Gastroesophageal sphincter (tissue), 4 donors: Measurements from ENCODE around the gene ZBTB7C. TPM values are rescaled to one million over a fixed set of nuclear protein-coding genes. Genes with fewer than 3 reads are reported as not detected.

Experiments used
- ATAC-seq: fragments of 150-250 bp; one replicate; pipeline ENCODE4 v1.9.1; 2016; ENCODE audit warnings: mild to moderate bottlenecking, moderate library complexity
- H3K27ac ChIP-seq, 4 donors: fragments of 200-600 bp; sonication (generic) in 3 of 4; 1 replicate in 3 of 4; 2 replicates in 1 of 4; pipeline ENCODE4 v1.5.1; 2016 to 2019
- H3K27me3 ChIP-seq: fragments of 200-600 bp; sonication (generic); one replicate; pipeline ENCODE4 v1.5.1; 2019
- H3K36me3 ChIP-seq, 2 donors: fragments of 200-600 bp; sonication (generic); one replicate each; pipeline ENCODE4 v1.5.1; 2019; ENCODE audit warnings: control low read depth in 1 of 2
- H3K4me1 ChIP-seq, 3 donors: fragments of 200-600 bp; sonication (generic); 1 replicate in 2 of 3; 2 replicates in 1 of 3; pipeline ENCODE4 v1.5.1; 2016 to 2019; ENCODE audit warnings: control low read depth in 2 of 3
- H3K4me3 ChIP-seq, 2 donors: fragments of 200-600 bp; sonication (generic); one replicate each; pipeline ENCODE4 v1.5.1; 2019; ENCODE audit warnings: mild to moderate bottlenecking in 1 of 2, moderate library complexity in 1 of 2
- H3K9me3 ChIP-seq, 3 donors: fragments of 200-600 bp; sonication (generic); one replicate each; pipeline ENCODE4 v1.5.1; 2017 to 2019; ENCODE audit warnings: control low read depth in 2 of 3
- EP300 ChIP-seq: sonication (generic); formaldehyde crosslinking; IDR thresholded peaks from one replicate; pipeline ENCODE4 v1.6.1; 2017; ENCODE audit warnings: antibody characterized with exemption, mild to moderate bottlenecking
- POLR2A ChIP-seq, 2 donors: fragments of 450-650 bp; IDR thresholded peaks; one replicate each; pipeline ENCODE4 v1.6.1; 2017; ENCODE audit warnings: antibody characterized with exemption in 2 of 2, mild to moderate bottlenecking in 2 of 2, moderate library complexity in 1 of 2
- POLR2AphosphoS5 ChIP-seq: sonication (generic); formaldehyde crosslinking; IDR thresholded peaks from one replicate; pipeline ENCODE4 v1.6.1; 2017; ENCODE audit warnings: antibody characterized with exemption
- WGBS, 2 donors: methylation state at CpG; one replicate each; pipeline ENCODE4 v1.1.5; 2018; ENCODE audit warnings: low coverage in 1 of 2; 5-methylcytosine and 5-hydroxymethylcytosine counted together
- total RNA-seq, 4 donors: library from RNA; depleted of rRNA; stranded (reverse); fragments of >200 nt; gene quantifications; one replicate each; pipeline ENCODE4 v1.1.0, GENCODE V29; 2016
- TF ChIP-seq, protein P1 (sequence below), 4 experiments: fragments of 200-600 bp in 2 of 4; fragments of 450-650 bp in 2 of 4; sonication (generic) in 1 of 4; IDR thresholded peaks; one replicate each; pipeline ENCODE4 v1.5.1; 2017 to 2019; ENCODE audit warnings: antibody characterized with exemption in 4 of 4, mild to moderate bottlenecking in 2 of 4, moderate library complexity in 2 of 4

ZBTB7C gene
- total RNA-seq, 4 donors from 2014 or later: 7.8 to 15.4 (median 11.8) TPM

DNA sequence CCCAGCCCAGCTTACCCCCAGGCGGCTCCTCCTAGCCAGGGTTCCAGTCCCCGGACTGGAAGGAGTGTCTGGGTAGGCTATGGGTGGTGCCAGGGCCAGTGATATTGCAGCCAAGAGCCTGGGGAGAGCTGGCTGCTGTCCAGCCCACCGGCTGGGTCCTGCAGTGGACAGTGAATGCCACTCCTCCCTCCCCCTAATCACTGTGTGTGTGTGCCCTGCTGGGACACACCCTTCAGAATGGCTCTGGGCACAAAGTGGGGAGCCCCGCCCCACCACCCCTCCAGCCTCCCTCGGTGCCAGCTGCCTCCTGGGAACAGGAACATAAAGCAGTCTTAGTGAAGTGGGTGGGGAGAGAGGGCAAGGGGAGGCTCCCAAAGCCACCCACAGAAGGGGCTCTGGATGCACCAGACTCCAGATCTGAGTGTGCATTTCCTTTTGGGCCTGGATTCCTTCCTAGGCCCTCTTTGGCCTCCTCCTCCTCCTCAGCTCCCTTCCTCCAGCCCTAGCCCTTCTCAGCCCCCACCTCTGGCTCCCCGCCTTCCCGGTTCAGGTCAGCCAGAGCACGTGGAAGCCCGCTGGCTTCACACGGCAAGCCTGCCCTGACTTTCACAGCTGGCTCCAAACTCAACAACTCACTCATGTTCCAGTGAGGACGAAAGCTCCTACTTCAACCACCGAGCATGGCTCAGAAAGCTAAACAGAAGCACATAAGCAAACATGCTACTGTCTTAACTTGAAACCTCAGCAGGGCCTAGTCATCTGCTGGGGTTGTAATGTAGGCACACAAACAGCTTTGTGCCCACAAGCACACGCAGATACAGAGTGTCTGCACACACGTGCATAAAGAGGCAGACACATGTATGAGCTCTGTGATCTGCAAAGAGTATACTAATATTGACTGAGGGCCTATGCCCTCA, 269.5 kb downstream of the ZBTB7C start:
- H3K4me1 ChIP-seq: peaks cover 0 to 42% (median 16%) of the 10 kb centered on the region in 3 donors
- peaks cover 19% of the 10 kb centered on the region for H3K27me3 ChIP-seq
- no peaks in the 10 kb centered on the region for H3K9me3 ChIP-seq
- no peak overlapping the region for H3K27ac ChIP-seq
- TF ChIP-seq POLR2AphosphoS5 (no peak), EP300 (no peak), POLR2A (IDR thresholded peaks at IDR 0.05) (no peak)
- TF ChIP-seq, protein P1, sequence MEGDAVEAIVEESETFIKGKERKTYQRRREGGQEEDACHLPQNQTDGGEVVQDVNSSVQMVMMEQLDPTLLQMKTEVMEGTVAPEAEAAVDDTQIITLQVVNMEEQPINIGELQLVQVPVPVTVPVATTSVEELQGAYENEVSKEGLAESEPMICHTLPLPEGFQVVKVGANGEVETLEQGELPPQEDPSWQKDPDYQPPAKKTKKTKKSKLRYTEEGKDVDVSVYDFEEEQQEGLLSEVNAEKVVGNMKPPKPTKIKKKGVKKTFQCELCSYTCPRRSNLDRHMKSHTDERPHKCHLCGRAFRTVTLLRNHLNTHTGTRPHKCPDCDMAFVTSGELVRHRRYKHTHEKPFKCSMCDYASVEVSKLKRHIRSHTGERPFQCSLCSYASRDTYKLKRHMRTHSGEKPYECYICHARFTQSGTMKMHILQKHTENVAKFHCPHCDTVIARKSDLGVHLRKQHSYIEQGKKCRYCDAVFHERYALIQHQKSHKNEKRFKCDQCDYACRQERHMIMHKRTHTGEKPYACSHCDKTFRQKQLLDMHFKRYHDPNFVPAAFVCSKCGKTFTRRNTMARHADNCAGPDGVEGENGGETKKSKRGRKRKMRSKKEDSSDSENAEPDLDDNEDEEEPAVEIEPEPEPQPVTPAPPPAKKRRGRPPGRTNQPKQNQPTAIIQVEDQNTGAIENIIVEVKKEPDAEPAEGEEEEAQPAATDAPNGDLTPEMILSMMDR (IDR thresholded peaks at IDR 0.05): no peak
- ATAC-seq: no peak
- H3K4me3 ChIP-seq: no peak overlapping the region
- 100% methylated on average over 1 of the region's 14 CpGs; no CpG with 5 or more reads in 1 of the 2 donors for WGBS, 2 donors
- H3K36me3 ChIP-seq: no peaks in the 10 kb centered on the region

DNA sequence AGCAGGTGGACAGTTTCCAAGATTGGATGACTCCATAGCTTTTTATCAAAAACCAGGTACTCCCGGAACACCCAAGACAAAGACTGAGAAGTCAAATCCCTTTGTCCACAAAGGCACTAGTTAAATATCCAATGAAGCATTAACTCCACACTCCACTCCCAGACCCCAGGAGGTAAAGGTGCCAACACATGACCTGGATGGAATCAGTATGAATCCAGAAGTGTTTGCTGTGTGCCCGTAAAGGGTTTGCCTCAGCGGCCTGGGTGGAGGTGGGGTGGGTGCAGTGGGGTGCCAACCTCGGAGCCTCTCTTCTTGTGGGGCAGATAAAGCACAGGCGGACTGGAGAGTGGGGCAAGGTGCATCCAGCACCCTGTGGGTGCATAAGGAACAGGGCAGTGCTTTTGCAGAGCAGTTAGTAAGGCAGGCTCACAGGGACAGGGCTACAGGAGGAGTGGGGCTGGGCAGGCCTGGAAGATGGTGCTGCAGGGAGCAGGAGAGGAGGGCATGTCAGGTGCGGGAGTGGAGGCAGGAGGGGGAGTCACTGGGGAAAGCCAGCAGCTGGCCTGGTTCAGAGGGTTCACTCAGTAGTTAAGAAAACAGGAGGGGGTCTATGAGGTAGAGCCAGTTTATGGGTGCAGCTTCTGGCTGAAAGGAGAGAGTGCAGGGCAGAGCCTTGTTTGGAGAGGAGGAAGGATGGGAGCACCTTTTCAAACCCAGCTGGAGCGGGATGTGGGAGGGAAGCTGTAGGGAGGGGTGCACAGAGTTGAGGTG, 270.3 kb downstream of the ZBTB7C start:
- 68 to 86% methylated on average over 1 to 5 of the region's 7 CpGs for WGBS, 2 donors
- Histone ChIP-seq H3K9me3 (no peaks in the 10 kb centered on the region), H3K27ac (no peak overlapping the region), H3K36me3 (no peaks in the 10 kb centered on the region), H3K4me3 (no peak overlapping the region), H3K27me3 (peaks cover 19% of the 10 kb centered on the region), H3K4me1 (peaks cover 0 to 48% (median 23%) of the 10 kb centered on the region in 3 donors)
- ATAC-seq: no peak
- TF ChIP-seq POLR2AphosphoS5: no peak
- TF ChIP-seq, protein P1 (IDR thresholded peaks at IDR 0.05): no peak
- no peak for TF ChIP-seq EP300

DNA sequence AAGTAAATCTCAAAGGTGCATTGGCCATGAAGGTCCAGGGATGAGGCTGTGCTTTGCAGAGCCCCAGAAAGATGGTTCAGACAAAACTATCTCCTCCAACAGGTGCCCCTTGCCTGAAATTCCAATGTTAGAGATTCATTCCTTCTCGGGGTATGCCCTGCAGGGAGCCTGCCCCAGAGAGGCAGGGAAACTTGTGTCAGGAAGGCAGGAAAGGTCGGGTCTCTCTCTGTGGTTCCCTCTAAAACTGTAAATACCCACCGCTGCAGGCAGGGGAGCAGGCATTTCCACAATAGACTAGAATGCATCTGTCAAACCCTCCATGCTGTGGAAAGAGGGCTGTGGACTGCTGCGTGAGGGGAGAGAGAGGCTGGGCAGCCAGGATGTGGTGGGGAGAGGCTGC, 271.0 kb downstream of the ZBTB7C start:
- H3K4me3 ChIP-seq: no peak overlapping the region
- peaks cover 19% of the 10 kb centered on the region for H3K27me3 ChIP-seq
- WGBS, 2 donors: 88 to 100% methylated on average over 1 to 3 of the region's 4 CpGs
- no peak for TF ChIP-seq EP300
- no peak for TF ChIP-seq POLR2A (IDR thresholded peaks at IDR 0.05)
- TF ChIP-seq POLR2AphosphoS5: no peak
- ATAC-seq: no peak
- peaks cover 0 to 54% (median 26%) of the 10 kb centered on the region in 3 donors for H3K4me1 ChIP-seq
- no peaks in the 10 kb centered on the region for H3K9me3 ChIP-seq
- no peaks in the 10 kb centered on the region for H3K36me3 ChIP-seq
- no peak overlapping the region for H3K27ac ChIP-seq

DNA sequence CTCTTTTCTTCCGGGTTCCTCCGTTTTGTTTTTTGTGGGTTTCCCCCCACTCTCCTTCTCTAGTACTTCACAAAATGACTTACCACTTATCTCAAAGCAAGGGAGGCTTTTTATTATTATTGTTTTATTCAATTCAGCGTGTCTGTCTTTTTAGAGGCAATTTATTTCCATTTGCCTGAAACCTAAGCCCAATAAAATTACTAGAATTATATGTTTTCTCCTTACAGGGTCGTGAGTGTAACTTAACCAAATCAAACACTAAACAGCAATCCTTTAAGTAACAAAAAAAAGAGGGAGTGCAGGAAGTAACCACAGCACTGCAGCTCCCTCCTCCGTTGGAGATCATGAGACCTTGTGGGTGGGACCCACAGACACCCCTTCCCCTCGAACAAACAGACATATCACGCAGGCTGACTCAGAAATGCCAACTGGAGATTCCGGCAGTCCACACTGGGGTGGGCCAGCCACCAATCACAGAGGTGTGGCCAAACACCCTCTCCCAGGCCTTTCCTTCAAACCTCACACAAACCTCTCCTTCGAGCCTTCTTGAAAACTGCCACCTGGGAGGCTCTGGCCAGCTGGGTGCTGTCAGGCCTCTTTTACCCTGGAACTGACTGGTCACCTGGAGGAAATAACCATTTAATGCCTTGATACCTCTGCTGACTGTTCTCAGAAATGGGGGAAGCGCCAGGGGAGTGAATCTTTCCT, 271.7 kb downstream of the ZBTB7C start:
- no peak for TF ChIP-seq POLR2AphosphoS5
- TF ChIP-seq, protein P1 (IDR thresholded peaks at IDR 0.05): no peak
- TF ChIP-seq EP300: no peak
- TF ChIP-seq POLR2A (IDR thresholded peaks at IDR 0.05): no peak
- no peak overlapping the region for H3K27ac ChIP-seq

More for the DNA sequence above, 271.7 kb downstream of the ZBTB7C start:
- Histone ChIP-seq H3K36me3 (no peaks in the 10 kb centered on the region), H3K9me3 (no peaks in the 10 kb centered on the region), H3K4me1 (peaks cover 0 to 61% (median 29%) of the 10 kb centered on the region in 3 donors), H3K27me3 (peaks cover 19% of the 10 kb centered on the region), H3K4me3 (peak overlapping the region in 1 of 2 donors; percentile 71)
- no peak for ATAC-seq
- WGBS, 2 donors: 55 to 80% methylated on average over 3 to 9 of the region's 10 CpGs
